A549 (cell line): ENCODE results near the gene MIA3. TPM values are rescaled to one million over a fixed set of nuclear protein-coding genes. Genes with fewer than 3 reads are reported as not detected.

Experiments used
- ATAC-seq, 2 experiments: fragments of 200-7000 bp in 1 of 2; fragments of >200 bp in 1 of 2; cut with Nextera tagmentation in 1 of 2; cut with Tn5 transposase in 1 of 2; 3 replicates each; pipeline versions ENCODE4 v1.8.0 to v1.9.1; 2018 to 2020; ENCODE audit warnings: mild to moderate bottlenecking in 1 of 2, moderate library complexity in 1 of 2
- CTCF ChIA-PET: fragments of 300-600 bp; sonication (Branson Sonifier 250); formaldehyde crosslinking; extraction: SDS; loops from one replicate; lab custom pipeline; 2021; ENCODE audit warnings: antibody characterized with exemption, inconsistent platforms; lab: Yijun Ruan, JAX
- POLR2A ChIA-PET: fragments of 350-600 bp; formaldehyde crosslinking; extraction: SDS; loops from one replicate; lab custom pipeline; 2021; ENCODE audit warnings: antibody characterized with exemption, inconsistent platforms; lab: Yijun Ruan, JAX
- DNase-seq, 2 experiments: peaks; one replicate each; pipeline versions ENCODE4 v3.0.0 to v3.0.0-alpha.2; 2011 to 2016; ENCODE audit warnings: low read depth in 1 of 2, low spot score in 1 of 2
- FAIRE-seq: peaks from 2 replicates; lab custom pipeline; 2011; peaks lifted over from hg19 to GRCh38; lab: Jason Lieb, UNC
- H3K27ac ChIP-seq, 2 experiments: fragments of >200 bp; sonication (Bioruptor Twin); formaldehyde crosslinking; 3 replicates each; pipeline ENCODE4 v1.5.1; 2016 to 2017
- H3K4me1 ChIP-seq: fragments of >200 bp; sonication (Bioruptor Twin); formaldehyde crosslinking; 3 replicates; pipeline ENCODE4 v1.6.1; 2016
- H3K4me2 ChIP-seq: fragments of >200 bp; sonication (Bioruptor Twin); formaldehyde crosslinking; 3 replicates; pipeline ENCODE4 v1.6.1; 2016
- H3K4me3 ChIP-seq: fragments of >200 bp; sonication (Bioruptor Twin); formaldehyde crosslinking; 3 replicates; pipeline ENCODE4 v1.5.1; 2016
- H3K9me3 ChIP-seq: fragments of >200 bp; sonication (Bioruptor Twin); formaldehyde crosslinking; 3 replicates; pipeline ENCODE4 v1.6.1; 2016
- CHD2 ChIP-seq: fragments of 150-350 bp; IDR thresholded peaks from 2 replicates; pipeline ENCODE4 v1.6.1; 2014; ENCODE audit warnings: low read length; ENCODE audit not compliant: partially characterized antibody
- CHD4 ChIP-seq: fragments of 200-600 bp; sonication (generic); IDR thresholded peaks from 2 replicates; pipeline ENCODE4 v1.6.1; 2016; ENCODE audit warnings: antibody characterized with exemption, mild to moderate bottlenecking, borderline replicate concordance
- EP300 ChIP-seq, 2 experiments: fragments of >200 bp; sonication (Bioruptor Twin); formaldehyde crosslinking; IDR thresholded peaks; 2 replicates in 1 of 2; 3 replicates in 1 of 2; pipeline ENCODE4 v1.6.1; 2016 to 2017
- FOSB ChIP-seq: fragments of 250-450 bp; sonication (Bioruptor Pico); IDR thresholded peaks from 2 replicates; pipeline ENCODE4 v1.5.0; 2020; ENCODE audit warnings: mild to moderate bottlenecking, moderate library complexity
- FOSL2 ChIP-seq, 2 experiments: fragments of 450-650 bp in 1 of 2; fragments of >200 bp in 1 of 2; sonication (Bioruptor Twin) in 1 of 2; formaldehyde crosslinking; IDR thresholded peaks; 2 replicates each; pipeline versions ENCODE4 v1.5.0 to v1.6.1; 2016 to 2020; ENCODE audit warnings: mild to moderate bottlenecking in 1 of 2, moderate library complexity in 1 of 2
- GATA3 ChIP-seq: IDR thresholded peaks from 2 replicates; pipeline ENCODE4 v1.6.1; 2012; ENCODE audit warnings: borderline replicate concordance
- HDAC2 ChIP-seq: fragments of 200-600 bp; sonication (generic); IDR thresholded peaks from 2 replicates; pipeline ENCODE4 v1.6.1; 2016
- HEYL ChIP-seq: fragments of 250-450 bp; sonication (Bioruptor Pico); IDR thresholded peaks from 2 replicates; pipeline ENCODE4 v1.8.0; 2021; ENCODE audit warnings: mild to moderate bottlenecking, moderate library complexity
- JUN ChIP-seq, 2 experiments: fragments of >200 bp; sonication (Bioruptor Twin); formaldehyde crosslinking; IDR thresholded peaks; 2 replicates in 1 of 2; 3 replicates in 1 of 2; pipeline ENCODE4 v1.6.1; 2016 to 2017
- NPAS2 ChIP-seq: fragments of 250-450 bp; sonication (Bioruptor Pico); IDR thresholded peaks from 2 replicates; pipeline ENCODE4 v1.8.0; 2022; ENCODE audit warnings: mild to moderate bottlenecking, moderate library complexity, borderline replicate concordance
- POLR2A ChIP-seq: IDR thresholded peaks from 2 replicates; pipeline ENCODE4 v1.6.1; 2012; ENCODE audit warnings: mild to moderate bottlenecking, low read length
- SMC3 ChIP-seq: fragments of >200 bp; sonication (Bioruptor Twin); formaldehyde crosslinking; IDR thresholded peaks from 3 replicates; pipeline ENCODE4 v1.6.1; 2018; ENCODE audit warnings: inconsistent platforms
- TP53 ChIP-seq: fragments of 250-450 bp; sonication (Bioruptor Pico); IDR thresholded peaks from 2 replicates; pipeline ENCODE4 v1.5.0; 2021; ENCODE audit warnings: mild to moderate bottlenecking, moderate library complexity
- ZSCAN20 ChIP-seq: fragments of 250-450 bp; sonication (Bioruptor Pico); IDR thresholded peaks from 2 replicates; pipeline ENCODE4 v1.8.0; 2022; ENCODE audit warnings: mild to moderate bottlenecking, moderate library complexity
- WGBS: methylation state at CpG from one replicate; pipeline ENCODE4 v1.1.6; 2017; ENCODE audit errors: missing lambda C conversion rate; 5-methylcytosine and 5-hydroxymethylcytosine counted together
- polyA plus RNA-seq, 4 experiments: library from polyadenylated mRNA; depleted of rRNA in 3 of 4; stranded (reverse); fragments of >200 nt; fragmentation: RNase III in 1 of 4; extraction: RNeasy Plus Mini Kit Qiagen cat#74134 plus additional on column Dnase treatment in 1 of 4; gene quantifications; 2 replicates in 3 of 4; 3 replicates in 1 of 4; pipeline ENCODE4 v1.2.3, GENCODE V29; 2011 to 2017
- TF ChIP-seq, protein P1 (sequence below): fragments of >200 bp; sonication (Bioruptor Twin); formaldehyde crosslinking; IDR thresholded peaks from 3 replicates; pipeline ENCODE4 v1.6.1; 2016
- TF ChIP-seq, protein P2 (sequence below): fragments of 450-650 bp; IDR thresholded peaks from 2 replicates; pipeline ENCODE4 v1.6.1; 2014; ENCODE audit warnings: antibody characterized with exemption
- TF ChIP-seq, protein P3 (sequence below): fragments of >200 bp; sonication (Bioruptor Twin); formaldehyde crosslinking; IDR thresholded peaks from 2 replicates; pipeline ENCODE4 v1.6.1; 2016
- TF ChIP-seq, protein P4 (sequence below): IDR thresholded peaks from 2 replicates; pipeline ENCODE4 v1.6.1; 2012; ENCODE audit warnings: low read depth, borderline replicate concordance
- TF ChIP-seq, protein P5 (sequence below): fragments of 150-350 bp; IDR thresholded peaks from 2 replicates; pipeline ENCODE4 v1.6.1; 2014; ENCODE audit warnings: low read depth, mild to moderate bottlenecking, low read length

The MIA3 gene
- polyA plus RNA-seq, 2 of the 4 experiments (the other 2 are of a cell fraction) = 17.2 to 39.2 TPM

DNA sequence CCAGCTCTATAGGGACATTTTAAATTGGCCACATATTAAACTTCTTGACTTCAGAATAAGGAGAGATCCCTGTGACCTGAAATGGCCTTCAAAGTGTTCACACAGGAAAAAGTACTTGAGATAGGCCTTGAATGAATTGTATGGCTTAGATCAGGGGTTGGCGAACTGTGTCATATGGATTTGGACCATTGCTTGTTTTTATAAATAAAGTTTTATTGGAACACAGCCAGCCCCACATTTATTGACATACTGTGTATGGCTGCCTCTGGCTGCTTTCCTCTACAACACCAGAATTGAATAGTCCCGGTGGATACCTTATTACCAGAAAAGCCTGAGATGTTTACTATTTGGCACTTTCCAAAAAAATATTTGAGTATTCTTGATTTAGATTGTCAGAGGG lies 98.5 kb downstream of the MIA3 start:
- ChIA-PET POLR2A (no interaction called here), CTCF (interaction anchor here (0.8 to 0.9 kb wide), 2 partner anchors 22 to 262 kb away, joined by 3 to 4 read pairs; no protein-coding TSS in a partner anchor)
- DNase-seq = no peak
- Histone ChIP-seq H3K9me3 (no peaks in the 10 kb centered on the region), H3K4me1 (no peaks in the 10 kb centered on the region), H3K27ac (no peak overlapping the region), H3K4me3 (no peak overlapping the region), H3K4me2 (no peak overlapping the region)
- 98% methylated on average over 2 of the region's 2 CpGs for WGBS
- no peak for FAIRE-seq
- TF ChIP-seq HDAC2 (no peak), CHD4 (no peak), GATA3 (no peak), TP53 (CRISPR knock-in tag) (no peak), POLR2A (no peak), ZSCAN20 (CRISPR knock-in tag) (no peak), NPAS2 (CRISPR knock-in tag) (no peak), CHD2 (no peak), EP300 (IDR thresholded peaks at IDR 0.05) (no peak), JUN (IDR thresholded peaks at IDR 0.05) (no peak), HEYL (CRISPR knock-in tag) (no peak), FOSL2 (IDR thresholded peaks at IDR 0.05) (no peak), FOSL2 (CRISPR knock-in tag; IDR thresholded peaks at IDR 0.05) (no peak), SMC3 (no peak), FOSB (CRISPR knock-in tag) (no peak)
- TF ChIP-seq, protein P1, sequence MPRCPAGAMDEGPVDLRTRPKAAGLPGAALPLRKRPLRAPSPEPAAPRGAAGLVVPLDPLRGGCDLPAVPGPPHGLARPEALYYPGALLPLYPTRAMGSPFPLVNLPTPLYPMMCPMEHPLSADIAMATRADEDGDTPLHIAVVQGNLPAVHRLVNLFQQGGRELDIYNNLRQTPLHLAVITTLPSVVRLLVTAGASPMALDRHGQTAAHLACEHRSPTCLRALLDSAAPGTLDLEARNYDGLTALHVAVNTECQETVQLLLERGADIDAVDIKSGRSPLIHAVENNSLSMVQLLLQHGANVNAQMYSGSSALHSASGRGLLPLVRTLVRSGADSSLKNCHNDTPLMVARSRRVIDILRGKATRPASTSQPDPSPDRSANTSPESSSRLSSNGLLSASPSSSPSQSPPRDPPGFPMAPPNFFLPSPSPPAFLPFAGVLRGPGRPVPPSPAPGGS = no peak
- TF ChIP-seq, protein P2, sequence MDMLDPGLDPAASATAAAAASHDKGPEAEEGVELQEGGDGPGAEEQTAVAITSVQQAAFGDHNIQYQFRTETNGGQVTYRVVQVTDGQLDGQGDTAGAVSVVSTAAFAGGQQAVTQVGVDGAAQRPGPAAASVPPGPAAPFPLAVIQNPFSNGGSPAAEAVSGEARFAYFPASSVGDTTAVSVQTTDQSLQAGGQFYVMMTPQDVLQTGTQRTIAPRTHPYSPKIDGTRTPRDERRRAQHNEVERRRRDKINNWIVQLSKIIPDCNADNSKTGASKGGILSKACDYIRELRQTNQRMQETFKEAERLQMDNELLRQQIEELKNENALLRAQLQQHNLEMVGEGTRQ = no peak
- TF ChIP-seq, protein P3, sequence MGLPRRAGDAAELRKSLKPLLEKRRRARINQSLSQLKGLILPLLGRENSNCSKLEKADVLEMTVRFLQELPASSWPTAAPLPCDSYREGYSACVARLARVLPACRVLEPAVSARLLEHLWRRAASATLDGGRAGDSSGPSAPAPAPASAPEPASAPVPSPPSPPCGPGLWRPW = no peak
- TF ChIP-seq, protein P4, sequence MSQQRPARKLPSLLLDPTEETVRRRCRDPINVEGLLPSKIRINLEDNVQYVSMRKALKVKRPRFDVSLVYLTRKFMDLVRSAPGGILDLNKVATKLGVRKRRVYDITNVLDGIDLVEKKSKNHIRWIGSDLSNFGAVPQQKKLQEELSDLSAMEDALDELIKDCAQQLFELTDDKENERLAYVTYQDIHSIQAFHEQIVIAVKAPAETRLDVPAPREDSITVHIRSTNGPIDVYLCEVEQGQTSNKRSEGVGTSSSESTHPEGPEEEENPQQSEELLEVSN = no peak
- TF ChIP-seq, protein P5, sequence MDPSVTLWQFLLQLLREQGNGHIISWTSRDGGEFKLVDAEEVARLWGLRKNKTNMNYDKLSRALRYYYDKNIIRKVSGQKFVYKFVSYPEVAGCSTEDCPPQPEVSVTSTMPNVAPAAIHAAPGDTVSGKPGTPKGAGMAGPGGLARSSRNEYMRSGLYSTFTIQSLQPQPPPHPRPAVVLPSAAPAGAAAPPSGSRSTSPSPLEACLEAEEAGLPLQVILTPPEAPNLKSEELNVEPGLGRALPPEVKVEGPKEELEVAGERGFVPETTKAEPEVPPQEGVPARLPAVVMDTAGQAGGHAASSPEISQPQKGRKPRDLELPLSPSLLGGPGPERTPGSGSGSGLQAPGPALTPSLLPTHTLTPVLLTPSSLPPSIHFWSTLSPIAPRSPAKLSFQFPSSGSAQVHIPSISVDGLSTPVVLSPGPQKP = no peak
- ATAC-seq = no peak

Other genes with a start within 250 kb of the MIA3 start
- 19.6 and 21.0 TPM in 2 replicates for gene HHIPL2, start 70.0 kb upstream of the MIA3 start, polyA plus RNA-seq (2011; rRNA removed)
- 10.5 to 16.6 TPM (median 14.3 TPM) in 3 replicates for gene HHIPL2, start 70.0 kb upstream of the MIA3 start, polyA plus RNA-seq (2017; fragmentation: RNase III; extraction: RNeasy Plus Mini Kit Qiagen cat#74134 plus additional on column Dnase treatment)
- gene TAF1A, start 28.2 kb upstream of the MIA3 start, polyA plus RNA-seq (2011; rRNA removed) = 16.0 and 21.7 TPM in 2 replicates
- gene TAF1A, start 28.2 kb upstream of the MIA3 start, polyA plus RNA-seq (2017; fragmentation: RNase III; extraction: RNeasy Plus Mini Kit Qiagen cat#74134 plus additional on column Dnase treatment) = 11.7 to 13.0 TPM (median 12.1 TPM) in 3 replicates
- gene AIDA, start 94.4 kb downstream of the MIA3 start, polyA plus RNA-seq (2011; rRNA removed) = 76.4 and 90.1 TPM in 2 replicates
- 50.3 to 55.9 TPM (median 52.9 TPM) in 3 replicates for gene AIDA, start 94.4 kb downstream of the MIA3 start, polyA plus RNA-seq (2017; fragmentation: RNase III; extraction: RNeasy Plus Mini Kit Qiagen cat#74134 plus additional on column Dnase treatment)
- 9.9 and 15.0 TPM in 2 replicates for gene BROX, start 94.5 kb downstream of the MIA3 start, polyA plus RNA-seq (2011; rRNA removed)
- gene BROX, start 94.5 kb downstream of the MIA3 start, polyA plus RNA-seq (2017; fragmentation: RNase III; extraction: RNeasy Plus Mini Kit Qiagen cat#74134 plus additional on column Dnase treatment) = 18.9 to 20.8 TPM (median 20.1 TPM) in 3 replicates
- gene FAM177B, start 119.1 kb downstream of the MIA3 start, polyA plus RNA-seq (2011; rRNA removed) = not detected in 2 replicates
- gene FAM177B, start 119.1 kb downstream of the MIA3 start, polyA plus RNA-seq (2017; fragmentation: RNase III; extraction: RNeasy Plus Mini Kit Qiagen cat#74134 plus additional on column Dnase treatment) = not detected in 3 replicates
- 5.1 and 7.2 TPM in 2 replicates for gene DISP1, start 196.9 kb downstream of the MIA3 start, polyA plus RNA-seq (2011; rRNA removed)
- gene DISP1, start 196.9 kb downstream of the MIA3 start, polyA plus RNA-seq (2017; fragmentation: RNase III; extraction: RNeasy Plus Mini Kit Qiagen cat#74134 plus additional on column Dnase treatment) = 0.96 to 1.2 TPM (median 1.1 TPM) in 3 replicates